Glutamatergic neuron (in vitro differentiated cells): ENCODE results near the gene NBEA. TPM values are rescaled to one million over a fixed set of nuclear protein-coding genes. Genes with fewer than 3 reads are reported as not detected.

Experiments used
- DNase-seq: peaks from one replicate; pipeline ENCODE4 v3.0.0; 2022
- H3K27ac Mint-ChIP-seq: one replicate; pipeline ENCODE4 v1.8.0; 2020; ENCODE audit warnings: mild to moderate bottlenecking, mixed read lengths, inconsistent platforms; ENCODE audit not compliant: unreplicated experiment
- H3K27me3 Mint-ChIP-seq: one replicate; pipeline ENCODE4 v1.8.0; 2020; ENCODE audit warnings: mild to moderate bottlenecking, moderate library complexity, mixed read lengths, inconsistent platforms; ENCODE audit not compliant: unreplicated experiment
- H3K36me3 Mint-ChIP-seq: one replicate; pipeline ENCODE4 v1.8.0; 2020; ENCODE audit warnings: mild to moderate bottlenecking, mixed read lengths, inconsistent platforms; ENCODE audit not compliant: unreplicated experiment
- H3K4me1 Mint-ChIP-seq: one replicate; pipeline ENCODE4 v1.8.0; 2020; ENCODE audit warnings: mild to moderate bottlenecking, low read depth, mixed read lengths, inconsistent platforms; ENCODE audit not compliant: unreplicated experiment
- H3K4me3 Mint-ChIP-seq: one replicate; pipeline ENCODE4 v1.8.0; 2020; ENCODE audit warnings: mild to moderate bottlenecking, mixed read lengths, inconsistent platforms; ENCODE audit not compliant: unreplicated experiment
- H3K9me3 Mint-ChIP-seq: one replicate; pipeline ENCODE4 v1.8.0; 2020; ENCODE audit warnings: mild to moderate bottlenecking, moderate library complexity, mixed read lengths, inconsistent platforms; ENCODE audit not compliant: unreplicated experiment
- total RNA-seq: library from RNA; stranded (reverse); fragmentation: NEBNext Ultra II Directional; extraction: Animal tissue kit (Norgen Biotek cat#: 25700); gene quantifications from one replicate; pipeline ENCODE4 v1.2.1, GENCODE V29; 2021; ENCODE audit not compliant: unreplicated experiment
- TF ChIP-seq, protein P1 (sequence below): fragments of 200-600 bp; sonication (generic); IDR thresholded peaks from one replicate; pipeline ENCODE4 v1.5.0; 2021; ENCODE audit not compliant: partially characterized antibody, unreplicated experiment

Gene NBEA
- total RNA-seq, 1 donor from 2014 or later: 48.3 TPM

DNA sequence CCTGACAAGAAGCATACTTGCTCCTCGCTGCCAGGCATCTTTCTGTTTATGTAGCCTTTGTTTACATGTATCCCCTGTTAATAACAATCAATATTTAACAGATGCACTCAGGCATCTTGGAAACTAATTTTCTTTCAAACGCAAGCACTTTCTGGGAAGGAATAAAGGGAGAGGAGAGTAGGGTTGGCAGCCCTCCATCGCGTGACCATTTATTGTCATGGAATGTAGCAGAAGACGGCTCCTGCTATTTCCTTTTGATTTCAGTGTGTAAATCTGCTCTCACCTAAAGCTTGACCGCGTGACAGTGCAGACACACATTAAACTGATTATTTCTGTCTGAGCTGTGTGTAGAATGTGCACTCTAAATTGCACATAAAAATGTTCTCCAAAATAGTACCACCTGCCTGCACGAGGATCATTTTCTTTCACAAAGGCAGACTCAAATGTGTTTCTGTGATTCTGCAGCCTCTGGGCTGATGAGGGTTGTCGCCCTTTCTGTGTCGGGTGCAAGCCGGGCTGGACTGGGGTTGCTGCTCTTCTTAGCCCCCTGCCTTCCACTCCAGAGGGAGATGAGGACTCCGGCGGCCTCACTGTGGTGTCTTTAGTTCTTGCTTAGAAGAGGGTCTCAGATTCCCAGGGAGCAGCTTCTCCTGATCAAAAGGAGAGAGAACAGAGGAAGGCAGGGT, 757.9 kb downstream of the NBEA start:
- no peak overlapping the region for H3K27ac Mint-ChIP-seq

DNA sequence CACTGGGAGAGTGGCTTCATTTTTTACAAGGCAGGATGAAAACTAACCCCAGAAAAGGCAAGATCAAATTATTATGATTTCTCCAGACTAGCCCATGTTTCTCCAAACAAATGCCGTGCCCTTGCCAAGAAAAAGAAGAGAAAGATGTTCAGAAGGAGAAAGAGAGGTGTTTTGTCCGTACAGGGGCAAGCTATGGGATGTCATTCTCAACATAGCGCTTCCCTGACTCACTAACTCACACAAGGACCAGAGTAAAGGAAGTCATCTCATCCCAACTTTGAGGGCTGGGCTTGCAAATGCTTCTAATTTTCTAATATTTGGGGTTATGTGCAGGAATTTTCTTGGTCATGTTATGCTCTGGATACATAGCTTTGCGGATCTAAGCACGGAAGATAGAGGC, 758.6 kb downstream of the NBEA start:
- Mint-ChIP-seq H3K27ac (no peak overlapping the region), H3K4me1 (peaks cover 7% of the 10 kb centered on the region), H3K9me3 (no peaks in the 10 kb centered on the region), H3K27me3 (peaks cover 2% of the 10 kb centered on the region), H3K4me3 (peak overlapping the region; percentile 1), H3K36me3 (no peaks in the 10 kb centered on the region)
- TF ChIP-seq, protein P1, sequence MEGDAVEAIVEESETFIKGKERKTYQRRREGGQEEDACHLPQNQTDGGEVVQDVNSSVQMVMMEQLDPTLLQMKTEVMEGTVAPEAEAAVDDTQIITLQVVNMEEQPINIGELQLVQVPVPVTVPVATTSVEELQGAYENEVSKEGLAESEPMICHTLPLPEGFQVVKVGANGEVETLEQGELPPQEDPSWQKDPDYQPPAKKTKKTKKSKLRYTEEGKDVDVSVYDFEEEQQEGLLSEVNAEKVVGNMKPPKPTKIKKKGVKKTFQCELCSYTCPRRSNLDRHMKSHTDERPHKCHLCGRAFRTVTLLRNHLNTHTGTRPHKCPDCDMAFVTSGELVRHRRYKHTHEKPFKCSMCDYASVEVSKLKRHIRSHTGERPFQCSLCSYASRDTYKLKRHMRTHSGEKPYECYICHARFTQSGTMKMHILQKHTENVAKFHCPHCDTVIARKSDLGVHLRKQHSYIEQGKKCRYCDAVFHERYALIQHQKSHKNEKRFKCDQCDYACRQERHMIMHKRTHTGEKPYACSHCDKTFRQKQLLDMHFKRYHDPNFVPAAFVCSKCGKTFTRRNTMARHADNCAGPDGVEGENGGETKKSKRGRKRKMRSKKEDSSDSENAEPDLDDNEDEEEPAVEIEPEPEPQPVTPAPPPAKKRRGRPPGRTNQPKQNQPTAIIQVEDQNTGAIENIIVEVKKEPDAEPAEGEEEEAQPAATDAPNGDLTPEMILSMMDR: no peak
- no peak for DNase-seq

More for the DNA sequence above, 757.9 kb downstream of the NBEA start:
- H3K4me1 Mint-ChIP-seq: peaks cover 7% of the 10 kb centered on the region
- H3K36me3 Mint-ChIP-seq: no peaks in the 10 kb centered on the region
- TF ChIP-seq, protein P1: no peak
- H3K4me3 Mint-ChIP-seq: no peak overlapping the region
- peaks cover 2% of the 10 kb centered on the region for H3K27me3 Mint-ChIP-seq
- H3K9me3 Mint-ChIP-seq: no peaks in the 10 kb centered on the region
- DNase-seq: no peak

DNA sequence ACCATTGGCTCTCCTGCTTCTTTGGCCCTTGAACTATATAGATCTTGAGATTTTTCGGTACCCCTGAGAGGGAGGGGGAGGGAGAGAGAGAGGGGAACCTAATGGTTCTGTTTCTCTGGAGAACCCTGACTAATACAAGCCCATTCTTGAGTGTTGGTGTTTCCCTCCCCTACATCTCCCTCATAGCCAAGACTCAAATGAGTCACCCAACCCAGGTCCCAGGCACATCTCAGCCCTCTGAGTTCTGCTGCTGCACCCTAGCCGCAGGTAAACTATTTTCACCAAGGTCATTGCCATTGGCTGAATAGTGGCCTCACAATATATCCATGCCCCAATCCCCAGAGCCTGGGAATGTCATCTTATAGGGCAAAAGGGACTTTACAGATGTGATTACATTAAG, 760.2 kb downstream of the NBEA start:
- H3K27ac Mint-ChIP-seq: no peak overlapping the region
- no peak overlapping the region for H3K4me3 Mint-ChIP-seq
- no peaks in the 10 kb centered on the region for H3K36me3 Mint-ChIP-seq
- no peak for DNase-seq
- TF ChIP-seq, protein P1: no peak
- peaks cover 7% of the 10 kb centered on the region for H3K4me1 Mint-ChIP-seq
- H3K9me3 Mint-ChIP-seq: no peaks in the 10 kb centered on the region
- peaks cover 2% of the 10 kb centered on the region for H3K27me3 Mint-ChIP-seq

DNA sequence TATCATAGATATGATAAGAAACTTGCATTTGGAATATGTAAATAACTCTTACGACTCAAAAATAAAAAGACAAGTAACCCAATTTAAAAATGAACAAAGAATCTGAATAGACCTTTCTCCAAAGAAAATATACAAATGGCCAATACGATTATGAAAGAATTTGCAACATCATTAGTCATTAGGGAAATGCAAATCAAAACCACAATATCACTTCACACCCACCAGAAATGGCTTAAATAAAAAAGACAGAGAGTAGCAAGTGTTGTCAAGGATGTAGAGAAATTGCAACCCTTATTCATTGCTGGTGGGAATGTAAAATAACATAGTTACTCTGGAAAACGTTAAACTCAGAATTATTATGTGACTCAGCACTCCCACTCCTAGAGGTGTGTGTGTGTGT, 761.0 kb downstream of the NBEA start:
- Mint-ChIP-seq H3K36me3 (peaks cover 3% of the 10 kb centered on the region), H3K4me1 (peaks cover 7% of the 10 kb centered on the region), H3K27ac (no peak overlapping the region), H3K9me3 (no peaks in the 10 kb centered on the region), H3K4me3 (no peak overlapping the region), H3K27me3 (peaks cover 2% of the 10 kb centered on the region)
- TF ChIP-seq, protein P1: no peak
- no peak for DNase-seq

DNA sequence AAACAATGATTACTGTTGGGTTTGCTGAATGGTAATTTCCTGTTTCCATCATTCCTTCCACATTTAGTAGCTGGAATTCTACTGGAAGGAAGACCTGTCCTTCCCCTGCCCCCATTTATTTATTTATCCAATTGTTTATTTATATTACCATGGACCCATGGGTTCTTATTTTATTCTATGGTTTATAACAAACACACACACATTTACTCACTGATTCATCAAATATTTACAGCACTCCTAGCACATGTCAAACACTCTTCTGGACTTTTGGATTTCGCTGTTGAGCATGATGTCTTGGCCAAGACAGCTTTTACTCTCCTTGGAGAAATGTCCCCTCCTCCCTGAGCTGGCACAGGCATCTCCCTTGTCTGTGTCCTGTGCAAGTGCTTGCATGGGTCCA, 762.3 kb downstream of the NBEA start:
- no peak for DNase-seq
- H3K27ac Mint-ChIP-seq: no peak overlapping the region
- H3K36me3 Mint-ChIP-seq: peaks cover 7% of the 10 kb centered on the region
- H3K9me3 Mint-ChIP-seq: no peaks in the 10 kb centered on the region
- TF ChIP-seq, protein P1: no peak
- peaks cover 7% of the 10 kb centered on the region for H3K4me1 Mint-ChIP-seq
- H3K4me3 Mint-ChIP-seq: no peak overlapping the region
- H3K27me3 Mint-ChIP-seq: no peaks in the 10 kb centered on the region
